ENCODE results near the gene IGFBPL1. TPM values are rescaled to one million over a fixed set of nuclear protein-coding genes. Genes with fewer than 3 reads are reported as not detected.

The IGFBPL1 gene
- total and polyA plus RNA-seq, 4 donors: 0.08 TPM; not detected in 3

GRCh38 chr9:38405785-38406184 lies 18.5 kb downstream of the IGFBPL1 start:
- TF ChIP-seq FOXA1 (IDR thresholded peaks at IDR 0.05): no peak
- TF ChIP-seq YY1 (IDR thresholded peaks at IDR 0.05): no peak
- no peak for TF ChIP-seq HNF4G (IDR thresholded peaks at IDR 0.05)
- no peak for TF ChIP-seq MAX (IDR thresholded peaks at IDR 0.05)
- no peak for TF ChIP-seq CTCF (IDR thresholded peaks at IDR 0.05; ENCODE audit: low read depth, low read length, missing input control)
- no peak for TF ChIP-seq SP1 (IDR thresholded peaks at IDR 0.05)
- 75% methylated on average over 3 of the region's 3 CpGs for WGBS
- H3K36me3 ChIP-seq (ENCODE audit: control insufficient read depth in 4 of 4, insufficient read depth in 3 of 4, low read depth in 1 of 4, low read length in 3 of 4): no peaks in the 10 kb centered on the region

GRCh38 chr9:38404314-38404713 lies 19.9 kb downstream of the IGFBPL1 start:
- WGBS: 70% methylated on average over 6 of the region's 6 CpGs
- Histone ChIP-seq H3K9me3 (ENCODE audit: control insufficient read depth in 4 of 4, low read length in 3 of 4) (no peaks in the 10 kb centered on the region), H3K4me3 (ENCODE audit: low read depth in 1 of 3, low read length in 3 of 3) (no peak overlapping the region), H3K9ac (ENCODE audit: low read depth in 1 of 2, low read length in 2 of 2) (no peak overlapping the region), H3K36me3 (ENCODE audit: control insufficient read depth in 4 of 4, insufficient read depth in 3 of 4, low read depth in 1 of 4, low read length in 3 of 4) (no peaks in the 10 kb centered on the region), H3K4me1 (ENCODE audit: control insufficient read depth in 4 of 4, insufficient read depth in 4 of 4, low read length in 3 of 4) (peaks cover 4 to 16% (median 11%) of the 10 kb centered on the region in 4 donors), H3K27ac (ENCODE audit: low read depth in 1 of 2, low read length in 2 of 2) (no peak overlapping the region), H3K27me3 (ENCODE audit: control insufficient read depth in 4 of 4, insufficient read depth in 4 of 4, low read length in 3 of 4) (no peaks in the 10 kb centered on the region)
- TF ChIP-seq RXRA (IDR thresholded peaks at IDR 0.05): no peak
- TF ChIP-seq, protein P1, sequence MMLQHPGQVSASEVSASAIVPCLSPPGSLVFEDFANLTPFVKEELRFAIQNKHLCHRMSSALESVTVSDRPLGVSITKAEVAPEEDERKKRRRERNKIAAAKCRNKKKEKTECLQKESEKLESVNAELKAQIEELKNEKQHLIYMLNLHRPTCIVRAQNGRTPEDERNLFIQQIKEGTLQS (IDR thresholded peaks at IDR 0.05): no peak
- no peak for TF ChIP-seq EGR1 (IDR thresholded peaks at IDR 0.05; ENCODE audit: low read depth in 2 of 2)
- TF ChIP-seq NR2F2 (IDR thresholded peaks at IDR 0.05): no peak
- no peak for TF ChIP-seq HNF4A (conservative IDR thresholded peaks at IDR 0.05)
- TF ChIP-seq HNF4G (IDR thresholded peaks at IDR 0.05): no peak
- TF ChIP-seq SP1 (IDR thresholded peaks at IDR 0.05): no peak
- TF ChIP-seq GABPA (IDR thresholded peaks at IDR 0.05 in 1 of 2, conservative IDR thresholded peaks at IDR 0.05 in 1 of 2): no peak
- TF ChIP-seq FOXA1 (IDR thresholded peaks at IDR 0.05): no peak
- no peak for TF ChIP-seq TAF1 (conservative IDR thresholded peaks at IDR 0.05)
- TF ChIP-seq RAD21 (IDR thresholded peaks at IDR 0.05): no peak
- TF ChIP-seq CTCF (IDR thresholded peaks at IDR 0.05; ENCODE audit: low read depth, low read length, missing input control): no peak
- TF ChIP-seq, protein P2, sequence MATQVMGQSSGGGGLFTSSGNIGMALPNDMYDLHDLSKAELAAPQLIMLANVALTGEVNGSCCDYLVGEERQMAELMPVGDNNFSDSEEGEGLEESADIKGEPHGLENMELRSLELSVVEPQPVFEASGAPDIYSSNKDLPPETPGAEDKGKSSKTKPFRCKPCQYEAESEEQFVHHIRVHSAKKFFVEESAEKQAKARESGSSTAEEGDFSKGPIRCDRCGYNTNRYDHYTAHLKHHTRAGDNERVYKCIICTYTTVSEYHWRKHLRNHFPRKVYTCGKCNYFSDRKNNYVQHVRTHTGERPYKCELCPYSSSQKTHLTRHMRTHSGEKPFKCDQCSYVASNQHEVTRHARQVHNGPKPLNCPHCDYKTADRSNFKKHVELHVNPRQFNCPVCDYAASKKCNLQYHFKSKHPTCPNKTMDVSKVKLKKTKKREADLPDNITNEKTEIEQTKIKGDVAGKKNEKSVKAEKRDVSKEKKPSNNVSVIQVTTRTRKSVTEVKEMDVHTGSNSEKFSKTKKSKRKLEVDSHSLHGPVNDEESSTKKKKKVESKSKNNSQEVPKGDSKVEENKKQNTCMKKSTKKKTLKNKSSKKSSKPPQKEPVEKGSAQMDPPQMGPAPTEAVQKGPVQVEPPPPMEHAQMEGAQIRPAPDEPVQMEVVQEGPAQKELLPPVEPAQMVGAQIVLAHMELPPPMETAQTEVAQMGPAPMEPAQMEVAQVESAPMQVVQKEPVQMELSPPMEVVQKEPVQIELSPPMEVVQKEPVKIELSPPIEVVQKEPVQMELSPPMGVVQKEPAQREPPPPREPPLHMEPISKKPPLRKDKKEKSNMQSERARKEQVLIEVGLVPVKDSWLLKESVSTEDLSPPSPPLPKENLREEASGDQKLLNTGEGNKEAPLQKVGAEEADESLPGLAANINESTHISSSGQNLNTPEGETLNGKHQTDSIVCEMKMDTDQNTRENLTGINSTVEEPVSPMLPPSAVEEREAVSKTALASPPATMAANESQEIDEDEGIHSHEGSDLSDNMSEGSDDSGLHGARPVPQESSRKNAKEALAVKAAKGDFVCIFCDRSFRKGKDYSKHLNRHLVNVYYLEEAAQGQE (IDR thresholded peaks at IDR 0.05): no peak
- no peak for TF ChIP-seq JUND (IDR thresholded peaks at IDR 0.05)
- no peak for TF ChIP-seq FOXA2 (IDR thresholded peaks at IDR 0.05)
- TF ChIP-seq MAX (IDR thresholded peaks at IDR 0.05): no peak
- TF ChIP-seq YY1 (IDR thresholded peaks at IDR 0.05): no peak
- TF ChIP-seq, protein P3, sequence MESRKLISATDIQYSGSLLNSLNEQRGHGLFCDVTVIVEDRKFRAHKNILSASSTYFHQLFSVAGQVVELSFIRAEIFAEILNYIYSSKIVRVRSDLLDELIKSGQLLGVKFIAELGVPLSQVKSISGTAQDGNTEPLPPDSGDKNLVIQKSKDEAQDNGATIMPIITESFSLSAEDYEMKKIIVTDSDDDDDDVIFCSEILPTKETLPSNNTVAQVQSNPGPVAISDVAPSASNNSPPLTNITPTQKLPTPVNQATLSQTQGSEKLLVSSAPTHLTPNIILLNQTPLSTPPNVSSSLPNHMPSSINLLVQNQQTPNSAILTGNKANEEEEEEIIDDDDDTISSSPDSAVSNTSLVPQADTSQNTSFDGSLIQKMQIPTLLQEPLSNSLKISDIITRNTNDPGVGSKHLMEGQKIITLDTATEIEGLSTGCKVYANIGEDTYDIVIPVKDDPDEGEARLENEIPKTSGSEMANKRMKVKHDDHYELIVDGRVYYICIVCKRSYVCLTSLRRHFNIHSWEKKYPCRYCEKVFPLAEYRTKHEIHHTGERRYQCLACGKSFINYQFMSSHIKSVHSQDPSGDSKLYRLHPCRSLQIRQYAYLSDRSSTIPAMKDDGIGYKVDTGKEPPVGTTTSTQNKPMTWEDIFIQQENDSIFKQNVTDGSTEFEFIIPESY (IDR thresholded peaks at IDR 0.05): no peak
- no peak for DNase-seq (ENCODE audit: low spot score)

More at GRCh38 chr9:38405785-38406184, 18.5 kb downstream of the IGFBPL1 start:
- no peak for DNase-seq (ENCODE audit: low spot score)
- Histone ChIP-seq H3K9ac (ENCODE audit: low read depth in 1 of 2, low read length in 2 of 2) (no peak overlapping the region), H3K27me3 (ENCODE audit: control insufficient read depth in 4 of 4, insufficient read depth in 4 of 4, low read length in 3 of 4) (no peaks in the 10 kb centered on the region), H3K9me3 (ENCODE audit: control insufficient read depth in 4 of 4, low read length in 3 of 4) (no peaks in the 10 kb centered on the region), H3K27ac (ENCODE audit: low read depth in 1 of 2, low read length in 2 of 2) (no peak overlapping the region), H3K4me1 (ENCODE audit: control insufficient read depth in 4 of 4, insufficient read depth in 4 of 4, low read length in 3 of 4) (peaks cover 4 to 9% (median 6%) of the 10 kb centered on the region in 4 donors), H3K4me3 (ENCODE audit: low read depth in 1 of 3, low read length in 3 of 3) (no peak overlapping the region)

Data from liver (tissue), 9 donors.